Skin of body (tissue), 2 donors: ENCODE results near the gene RASL10B. TPM values are rescaled to one million over a fixed set of nuclear protein-coding genes. Genes with fewer than 3 reads are reported as not detected.
A peak's percentile ranks its signal among the peaks of the same experiment; 100 is the strongest.
"Not testable (repeated sequence)": the region's sequence is repeated elsewhere in the genome, so short reads cannot be mapped to it uniquely, and the experiment has no call there.

Source experiments
- DNase-seq: peaks from one replicate; lab custom pipeline; 2025; lab: John Stamatoyannopoulos, UW
- total RNA-seq: library from RNA; depleted of rRNA; stranded (reverse); fragments of >200 nt; gene quantifications from one replicate; pipeline ENCODE4 v1.2.3, GENCODE V29; 2014

RASL10B gene
- total RNA-seq, 1 donor from 2014 or later = 0.49 TPM

DNA sequence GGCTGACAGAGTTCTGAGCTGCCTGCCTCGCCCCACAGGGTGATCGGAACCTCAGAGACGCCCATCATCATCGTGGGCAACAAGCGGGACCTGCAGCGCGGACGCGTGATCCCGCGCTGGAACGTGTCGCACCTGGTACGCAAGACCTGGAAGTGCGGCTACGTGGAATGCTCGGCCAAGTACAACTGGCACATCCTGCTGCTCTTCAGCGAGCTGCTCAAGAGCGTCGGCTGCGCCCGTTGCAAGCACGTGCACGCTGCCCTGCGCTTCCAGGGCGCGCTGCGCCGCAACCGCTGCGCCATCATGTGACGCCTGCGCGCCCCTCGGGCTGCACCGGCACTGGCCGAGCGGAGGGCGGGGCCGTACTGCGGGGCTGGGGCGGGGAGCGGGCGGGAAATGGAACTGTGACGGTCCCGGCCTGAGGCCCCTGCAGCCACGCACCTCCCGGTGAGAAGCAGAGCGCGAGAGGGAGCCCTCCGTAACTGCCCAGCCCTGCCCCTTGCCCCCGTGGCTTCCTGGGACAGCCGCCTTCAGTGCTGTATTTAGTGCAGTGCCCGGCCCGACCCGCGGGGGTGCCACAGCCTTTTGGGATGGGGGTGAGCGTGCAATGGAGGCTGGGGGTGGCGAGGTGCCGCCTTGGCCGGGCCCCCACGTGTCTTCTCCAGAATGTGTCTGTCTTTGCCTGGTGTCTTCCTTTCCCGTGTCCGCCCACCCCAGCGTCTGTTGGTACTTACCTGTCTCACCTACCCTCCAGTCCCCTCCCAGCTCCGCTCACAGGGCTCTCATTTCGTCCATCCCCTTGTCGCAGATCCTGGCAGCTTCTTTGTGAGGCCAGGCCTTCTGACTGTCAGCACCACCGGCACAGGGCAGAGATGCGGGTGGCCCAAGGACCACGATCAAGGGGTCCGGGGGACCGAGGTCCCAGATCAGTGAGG lies 9.8 kb downstream of the RASL10B start:
- no peak for DNase-seq

DNA sequence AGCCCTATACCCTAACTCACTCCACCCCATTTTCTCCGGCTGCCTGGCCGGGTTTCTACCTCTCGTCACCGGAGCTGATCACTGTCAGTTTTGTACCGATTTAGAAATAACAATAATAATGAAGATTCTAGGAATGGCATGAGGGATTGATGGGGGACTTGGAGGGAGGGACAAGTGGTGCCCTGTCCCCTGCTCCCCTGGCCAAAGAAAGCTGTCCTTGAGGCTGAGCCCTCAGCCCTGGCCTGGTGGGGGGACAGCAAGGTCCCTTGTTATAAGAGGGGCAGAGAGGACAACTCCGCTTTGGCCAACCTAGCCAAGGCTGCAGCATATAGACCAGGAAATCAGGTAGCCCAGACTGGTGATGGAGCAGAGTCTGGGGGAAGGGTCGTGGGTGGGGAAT lies 11.1 kb downstream of the RASL10B start:
- DNase-seq = no peak

DNA sequence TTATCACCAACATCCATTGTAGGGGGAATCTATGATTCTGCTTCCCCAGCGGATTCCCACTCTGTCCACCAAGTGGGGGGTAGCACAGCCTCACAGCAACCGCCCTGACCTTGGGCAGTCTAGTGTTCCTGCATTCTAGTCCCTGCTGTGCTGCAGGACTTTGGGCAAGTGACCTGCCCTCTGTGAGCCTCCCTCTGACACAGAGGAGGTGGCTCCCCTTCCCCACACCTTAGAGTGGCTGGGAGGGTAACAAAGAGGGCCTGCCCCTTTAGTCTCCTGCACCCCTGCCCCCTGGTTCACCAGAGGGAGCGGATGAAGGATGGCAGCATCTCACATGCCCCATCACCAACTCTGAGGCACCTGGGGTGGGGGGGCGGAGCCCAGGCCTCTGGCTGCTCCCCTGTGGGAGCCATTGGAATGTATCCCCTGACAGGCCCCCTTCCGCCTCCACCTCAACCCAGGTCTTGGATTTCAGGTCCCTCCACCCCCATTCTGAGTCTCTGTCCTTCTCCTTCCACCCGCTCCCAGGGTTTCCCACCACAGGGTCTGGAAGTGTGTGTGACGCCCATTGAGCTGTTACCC lies 11.5 kb downstream of the RASL10B start:
- no peak for DNase-seq

DNA sequence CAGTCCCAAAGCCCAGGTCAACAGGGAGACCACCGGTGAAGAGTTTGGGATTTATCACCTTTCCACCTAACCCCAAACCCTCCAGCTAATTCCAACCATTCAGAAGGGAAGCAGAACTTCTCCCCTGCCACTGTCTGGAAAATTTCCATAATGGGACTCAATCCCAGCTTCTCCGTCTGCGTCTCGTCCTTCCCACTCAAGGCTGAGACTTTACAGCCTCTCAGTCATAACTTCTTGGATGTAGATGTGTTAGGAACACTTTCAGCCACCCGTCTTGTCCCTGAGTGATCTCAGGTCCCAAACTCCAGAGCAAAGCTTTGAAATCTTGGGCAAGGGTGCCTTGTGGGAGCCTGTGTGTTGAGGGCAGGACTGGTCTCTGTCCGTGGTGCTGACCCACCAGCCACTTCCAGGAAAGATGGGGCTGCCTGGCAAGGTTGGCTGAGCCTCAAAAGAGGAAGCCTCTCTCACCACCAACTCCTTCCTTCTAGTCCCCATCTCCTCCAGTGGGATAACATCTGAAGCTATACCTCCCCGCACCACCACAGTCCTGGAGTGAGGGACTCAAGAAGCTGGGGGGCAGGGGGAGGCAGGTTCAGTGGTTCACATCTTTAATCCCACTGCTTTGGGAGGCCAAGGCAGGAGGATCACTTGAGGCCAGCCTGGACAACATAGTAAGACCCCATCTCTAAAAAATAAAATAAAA lies 12.3 kb downstream of the RASL10B start:
- no peak for DNase-seq

DNA sequence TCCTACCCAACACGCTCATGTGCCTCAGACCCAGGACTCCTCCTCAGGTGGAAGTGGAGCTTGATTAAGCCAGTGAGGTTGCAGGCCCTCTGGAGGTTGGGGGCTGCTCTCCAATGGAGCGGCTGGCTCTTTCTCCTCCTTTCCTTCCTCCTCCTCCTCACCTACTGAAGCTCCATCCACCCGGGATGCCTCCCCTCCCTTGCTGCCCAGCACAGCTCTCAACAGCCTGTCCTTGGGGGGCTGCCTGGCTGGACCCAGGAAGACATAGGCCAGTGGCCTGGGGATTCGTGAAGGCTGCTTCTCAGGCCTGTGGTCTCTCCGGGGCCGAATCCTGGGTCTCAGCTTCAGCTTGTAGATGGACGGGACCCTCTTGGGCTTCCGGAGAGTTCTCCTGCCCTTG lies 13.4 kb downstream of the RASL10B start:
- no peak for DNase-seq

DNA sequence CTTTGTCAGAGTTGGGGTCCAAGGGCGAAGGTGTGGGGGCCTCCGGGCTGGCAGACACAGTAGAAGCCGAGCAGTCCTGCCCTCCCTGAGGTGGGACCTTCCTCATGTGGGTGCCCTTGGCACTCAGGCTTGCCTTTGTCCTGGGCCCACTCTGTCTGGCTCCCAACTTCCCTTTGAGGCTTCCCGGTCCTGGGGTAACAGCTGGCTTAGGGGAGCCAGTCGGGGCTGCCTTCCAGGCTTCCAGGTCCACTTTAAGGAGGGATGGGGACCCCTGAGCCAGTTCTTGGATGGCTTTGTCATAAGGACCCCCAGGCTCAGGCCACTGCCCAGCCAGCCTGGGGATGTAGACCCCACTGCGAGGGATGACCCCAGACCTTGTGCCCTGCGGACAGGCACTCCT lies 13.8 kb downstream of the RASL10B start:
- DNase-seq = no peak

DNA sequence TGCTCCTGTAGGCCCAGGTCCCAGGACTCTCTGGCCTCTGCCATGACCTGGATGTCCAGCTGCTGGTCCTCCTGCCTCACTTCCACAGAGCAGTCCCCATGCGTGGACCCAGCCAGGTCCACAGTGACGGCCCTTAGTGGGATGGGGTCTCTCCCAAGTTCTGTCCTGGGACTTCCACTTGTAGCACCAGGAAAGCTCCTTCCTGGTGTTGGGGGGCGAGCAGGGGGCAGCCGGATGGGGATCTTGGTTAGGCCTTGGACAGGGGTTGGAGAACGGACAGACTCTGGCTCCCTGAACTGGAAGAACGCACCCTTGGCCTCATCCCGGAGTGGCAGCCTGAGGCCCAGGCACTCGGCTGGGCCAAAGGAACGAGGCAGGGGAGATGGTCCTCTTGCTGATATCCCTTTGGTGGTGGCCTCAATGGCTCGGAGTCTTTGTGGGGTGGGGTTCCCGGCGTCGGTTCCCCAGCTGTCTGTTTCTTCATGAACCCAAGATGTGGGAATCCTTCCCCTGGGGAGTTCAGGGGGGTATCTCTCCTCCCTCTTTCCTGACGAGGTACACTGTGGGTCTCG lies 14.4 kb downstream of the RASL10B start:
- no peak for DNase-seq

DNA sequence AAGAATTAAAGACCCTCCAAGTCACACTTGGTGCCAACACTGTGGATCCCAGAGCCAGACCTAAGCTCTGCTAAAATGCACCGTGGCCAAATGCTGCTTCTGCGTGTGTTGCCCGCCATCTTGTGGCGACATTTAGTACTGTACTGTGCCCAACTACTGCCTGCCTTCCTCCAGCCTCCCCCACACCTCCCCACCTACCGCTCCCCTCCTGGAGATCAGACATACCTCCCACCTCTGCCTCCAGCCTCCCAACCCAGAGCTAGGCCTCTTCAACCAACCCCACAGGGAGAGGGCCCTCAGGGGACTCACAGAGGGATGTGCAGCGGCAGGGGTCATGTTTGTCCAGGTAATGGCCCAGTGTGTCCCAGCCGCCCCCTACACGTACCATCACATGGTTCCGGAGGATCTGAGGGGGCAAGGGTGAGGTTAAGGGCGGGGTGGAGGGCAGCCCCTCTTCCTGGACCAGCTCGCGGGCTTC lies 16.1 kb downstream of the RASL10B start:
- DNase-seq = peak; percentile 45

DNA sequence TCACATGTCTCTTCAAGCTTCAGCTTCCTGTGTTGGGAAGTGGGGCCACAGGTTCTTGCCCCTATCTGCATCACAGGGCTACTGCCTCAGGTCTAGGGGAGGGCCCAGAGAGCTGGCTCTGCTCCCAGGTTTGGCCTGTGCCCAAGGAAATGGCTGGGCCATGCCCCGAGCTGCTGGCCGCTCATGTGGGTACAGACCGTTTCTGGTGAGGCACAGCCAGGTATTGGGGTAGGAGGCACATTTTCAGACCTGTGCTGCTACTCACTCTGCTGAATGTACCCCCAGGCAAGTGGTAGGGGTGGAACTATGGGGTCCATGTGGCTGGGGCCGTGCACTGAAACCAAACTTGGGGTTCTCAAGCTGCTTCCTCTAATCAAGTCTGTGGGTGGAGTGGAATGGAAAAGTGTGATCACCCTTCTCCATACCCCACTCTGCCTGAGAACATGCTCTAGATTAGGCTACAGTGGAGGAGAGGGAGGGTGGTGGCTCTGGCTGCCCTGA lies 17.0 kb downstream of the RASL10B start:
- DNase-seq = no peak

DNA sequence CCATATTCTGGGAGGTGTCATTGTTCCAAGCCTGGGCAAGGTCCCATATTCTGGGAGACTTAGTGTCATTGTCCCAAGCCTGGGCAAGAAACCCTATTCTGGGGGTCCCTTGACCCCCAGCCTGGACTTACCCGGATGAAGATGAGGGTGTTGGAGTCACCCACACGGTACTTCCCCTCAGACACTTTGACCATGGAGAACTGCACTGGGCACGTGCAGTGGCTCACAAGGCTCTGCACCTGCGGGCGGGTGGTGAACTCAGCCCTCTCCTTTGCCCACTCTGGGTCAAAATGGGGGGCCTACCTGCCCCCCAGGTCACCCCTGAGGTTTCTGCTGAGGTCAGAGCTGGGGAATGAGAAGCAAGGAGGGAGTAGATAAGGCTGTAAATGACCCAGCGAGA lies 17.5 kb downstream of the RASL10B start:
- no peak for DNase-seq

DNA sequence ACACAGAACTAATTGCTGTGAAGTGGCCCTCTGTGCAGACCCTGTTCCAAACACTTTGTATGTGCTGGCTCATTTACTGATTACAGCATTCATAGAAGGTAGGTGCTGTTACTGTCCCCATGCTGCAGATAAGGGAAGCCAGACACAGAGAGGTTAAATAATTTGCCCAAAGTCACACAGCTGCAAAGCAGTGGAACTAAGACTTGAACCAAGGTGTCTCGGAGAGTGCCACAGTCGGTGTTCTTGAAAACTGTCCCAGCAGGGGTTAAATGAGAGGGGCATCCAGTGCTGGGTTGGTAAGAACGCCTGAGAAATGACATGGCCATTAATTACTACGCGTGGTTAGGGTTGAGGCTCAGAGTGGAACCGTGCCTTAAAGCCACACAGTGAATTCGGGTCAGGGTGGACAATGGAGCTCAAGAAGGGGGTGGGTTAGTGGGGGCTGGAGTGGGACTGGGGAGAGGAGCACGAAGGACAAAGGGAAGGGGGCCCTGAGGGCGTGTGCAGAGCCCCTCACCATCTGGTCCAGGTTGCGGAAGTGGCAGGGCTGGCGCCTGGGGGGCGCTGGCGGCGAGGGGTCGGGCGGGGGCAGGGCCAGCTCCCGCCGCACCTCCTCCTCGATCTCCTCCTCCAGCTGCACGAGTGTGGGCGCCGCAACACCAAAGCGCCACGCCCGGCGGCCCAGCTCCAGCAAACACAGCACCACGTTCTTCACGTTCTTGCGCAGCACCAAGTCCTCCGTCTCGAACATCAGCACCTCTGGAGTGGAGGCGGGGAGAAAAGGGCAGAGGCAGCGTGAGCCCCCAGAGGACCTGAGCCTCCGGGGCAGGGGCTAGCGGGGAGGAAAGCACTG lies 18.3 kb downstream of the RASL10B start:
- no peak for DNase-seq

DNA sequence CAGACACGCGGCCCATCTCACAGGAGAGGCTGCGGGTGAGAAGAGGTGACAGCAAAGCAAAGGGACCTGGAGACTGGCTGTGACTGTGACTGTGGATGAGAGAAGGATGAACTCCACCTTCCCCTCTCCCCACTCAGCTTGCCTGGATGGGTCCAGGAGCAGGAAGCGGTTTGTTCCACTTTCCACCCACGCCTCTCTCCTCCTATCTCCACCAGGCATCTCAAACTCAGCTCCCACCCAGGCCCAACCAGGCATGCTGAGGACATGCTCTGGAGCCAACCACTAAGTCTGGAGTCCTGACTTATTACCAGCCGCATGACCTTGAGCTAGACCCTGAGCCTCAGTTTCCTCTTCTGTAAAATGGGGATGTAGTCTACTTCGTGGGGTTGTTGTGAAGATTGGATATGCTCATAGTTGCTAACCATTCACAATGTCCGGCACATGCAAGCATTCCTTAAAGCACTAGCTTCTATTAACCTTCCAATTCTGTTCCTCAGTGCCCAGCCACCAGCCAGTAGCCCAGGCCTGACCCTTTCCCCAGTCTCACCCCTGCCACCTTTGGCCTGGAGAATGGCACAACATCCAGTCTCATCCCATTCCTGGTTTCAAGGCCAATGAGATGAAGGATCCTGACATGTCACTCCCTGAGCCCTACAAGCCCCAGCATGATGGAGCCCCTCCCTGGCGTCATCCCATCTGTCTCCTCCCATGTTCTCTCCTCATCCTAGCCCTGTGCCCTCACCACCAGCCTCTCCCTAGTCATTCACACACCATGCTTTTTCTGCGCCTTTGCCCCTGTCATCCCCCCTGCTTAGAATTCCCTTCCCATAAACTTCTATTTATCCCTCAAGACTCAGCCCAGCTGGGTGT lies 19.3 kb downstream of the RASL10B start:
- no peak for DNase-seq

DNA sequence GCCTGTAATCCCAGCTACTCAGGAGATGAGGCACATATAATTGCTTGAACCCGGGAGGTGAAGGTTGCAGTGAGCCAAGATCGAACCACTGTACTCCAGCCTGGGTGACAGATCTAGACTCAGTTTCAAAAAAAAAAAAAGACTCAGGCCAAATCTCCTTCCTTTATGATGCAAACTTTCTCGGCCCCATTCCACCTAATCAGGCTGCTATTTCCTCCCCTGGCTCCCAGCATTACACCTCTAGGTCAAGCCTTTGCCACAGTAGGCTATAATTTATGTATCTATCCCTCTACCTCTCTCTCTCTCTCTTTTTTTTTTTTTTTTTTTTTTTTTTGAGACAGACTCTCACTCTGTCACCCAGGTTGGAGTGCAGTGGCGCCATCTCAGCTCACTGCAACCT lies 20.1 kb downstream of the RASL10B start:
- not testable (repeated sequence) for DNase-seq

DNA sequence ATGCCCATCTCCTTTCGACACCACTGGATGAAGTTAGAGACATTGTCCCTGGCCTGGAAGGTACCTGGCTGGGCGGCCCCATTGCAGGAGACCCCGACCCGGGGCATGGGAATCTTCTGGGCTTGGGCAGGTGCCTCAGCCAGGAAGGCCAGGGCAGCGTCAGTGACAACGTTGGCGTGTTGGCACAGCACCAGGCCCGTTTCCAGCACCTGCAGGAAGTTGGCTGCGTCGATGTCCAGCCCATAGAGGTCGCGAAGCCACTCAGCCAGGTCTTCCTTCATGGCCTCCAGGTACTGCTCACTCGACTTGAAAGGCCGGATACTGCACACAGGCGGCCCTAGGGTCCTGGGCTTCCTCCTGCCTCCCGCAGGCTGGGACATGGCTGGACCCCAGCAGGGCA lies 21.0 kb downstream of the RASL10B start:
- DNase-seq = no peak

DNA sequence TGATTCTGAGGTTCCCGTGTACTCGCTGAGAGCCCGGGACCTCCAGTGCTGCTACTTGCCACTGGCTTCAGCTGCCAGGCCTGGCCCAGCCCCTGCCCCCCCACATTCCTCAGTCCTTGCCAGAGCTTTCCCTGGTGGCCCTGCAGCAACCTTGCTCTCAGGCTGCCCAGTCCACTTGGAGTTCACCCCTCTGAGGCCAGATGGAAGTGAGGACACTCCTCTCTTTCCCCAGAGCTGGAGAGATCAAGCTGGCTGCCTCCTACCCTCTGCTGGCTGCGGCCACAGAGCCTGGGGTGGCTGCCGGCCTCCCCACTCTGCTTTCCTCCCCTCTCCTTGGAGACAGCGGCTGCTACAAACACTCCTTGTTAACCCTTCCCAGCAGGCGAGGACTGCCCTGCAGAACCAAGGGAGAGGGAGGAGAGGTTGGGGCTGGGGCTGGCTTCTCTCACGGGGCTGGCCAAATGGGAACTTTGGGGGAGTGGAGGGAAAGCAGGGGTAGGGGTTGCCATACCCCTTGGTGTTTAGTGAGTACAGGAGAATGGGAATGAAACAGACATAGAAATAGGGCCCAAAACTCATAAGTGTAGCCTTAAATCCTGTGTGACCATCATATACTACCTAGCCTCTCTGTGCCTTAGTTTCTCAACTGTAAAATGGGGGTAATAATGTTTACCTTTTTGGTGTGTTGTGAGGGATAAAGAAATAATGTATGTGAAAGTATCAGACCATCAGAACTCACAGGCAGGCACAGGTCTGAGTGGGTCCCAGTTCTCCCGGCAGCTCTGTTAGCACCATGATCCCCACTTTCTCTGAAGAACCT lies 21.7 kb downstream of the RASL10B start, which contains the start of gene GAS2L2:
TSS of gene GAS2L2 (minus strand) at position 295 of the 820 bp plus-strand sequence. CDS start 389 bp downstream, outside the sequence.
- DNase-seq = no peak

DNA sequence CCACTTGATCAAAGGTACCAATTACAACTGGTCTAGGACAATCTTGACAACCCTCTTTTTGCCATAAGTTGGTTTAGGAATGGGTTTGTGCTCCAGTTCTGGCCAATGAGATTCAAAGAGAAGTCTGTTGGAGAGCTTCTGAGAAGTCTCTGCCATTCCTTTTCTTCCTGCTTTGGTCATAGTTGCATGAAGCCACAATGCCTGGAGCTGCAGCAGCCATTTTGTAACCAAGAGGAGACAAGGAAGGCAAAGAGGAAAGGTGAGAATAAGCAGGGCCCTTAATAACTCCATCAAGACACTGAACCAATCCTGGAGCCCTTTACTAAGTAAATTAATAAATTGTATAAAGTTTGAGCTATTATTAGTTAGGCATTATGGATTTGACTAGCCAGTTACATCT lies 25.8 kb downstream of the RASL10B start:
- no peak for DNase-seq

DNA sequence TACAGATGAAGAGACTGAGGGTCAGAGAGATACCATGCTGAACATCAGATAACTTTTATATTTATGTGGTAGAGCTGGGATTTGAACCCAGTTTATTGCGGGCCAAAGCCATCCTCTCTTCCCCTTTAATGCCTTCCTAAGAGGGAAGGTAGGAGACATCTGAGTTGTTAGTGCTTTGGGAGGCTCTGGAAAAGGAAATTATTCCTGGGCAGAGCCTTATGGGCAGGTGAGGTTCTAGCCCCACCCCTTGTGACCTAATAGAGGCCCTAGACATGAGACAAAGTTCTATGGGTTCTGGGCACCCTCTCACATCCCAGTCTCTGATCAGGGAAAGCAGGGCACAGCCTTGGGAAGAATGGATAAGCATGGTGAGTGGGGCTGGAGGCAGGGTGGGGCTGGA lies 29.1 kb downstream of the RASL10B start, which contains the start of gene C17orf50:
TSS of gene C17orf50 (plus strand) at position 301 of the 400 bp plus-strand sequence. CDS start at position 356, 55 bp downstream.
- no peak for DNase-seq

DNA sequence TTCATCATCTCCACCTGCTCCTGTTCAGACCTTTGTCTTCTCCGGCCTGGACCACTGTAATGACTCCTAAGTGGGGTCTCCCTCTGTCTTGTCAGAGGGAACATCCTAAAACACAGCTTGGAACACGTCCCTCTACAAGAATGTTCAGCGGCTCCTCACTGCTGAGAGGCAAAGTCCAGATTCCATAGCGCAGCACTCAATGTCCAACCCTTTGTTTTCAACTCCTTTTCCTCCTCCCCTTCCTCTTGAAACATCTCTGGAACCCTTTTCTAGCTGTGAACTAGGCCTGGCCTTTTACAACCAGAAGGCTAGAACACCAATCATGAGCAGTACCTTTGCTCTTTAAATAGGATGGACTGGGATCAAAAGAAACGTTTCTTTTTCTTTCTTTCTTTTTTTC lies 30.2 kb downstream of the RASL10B start:
- no peak for DNase-seq

DNA sequence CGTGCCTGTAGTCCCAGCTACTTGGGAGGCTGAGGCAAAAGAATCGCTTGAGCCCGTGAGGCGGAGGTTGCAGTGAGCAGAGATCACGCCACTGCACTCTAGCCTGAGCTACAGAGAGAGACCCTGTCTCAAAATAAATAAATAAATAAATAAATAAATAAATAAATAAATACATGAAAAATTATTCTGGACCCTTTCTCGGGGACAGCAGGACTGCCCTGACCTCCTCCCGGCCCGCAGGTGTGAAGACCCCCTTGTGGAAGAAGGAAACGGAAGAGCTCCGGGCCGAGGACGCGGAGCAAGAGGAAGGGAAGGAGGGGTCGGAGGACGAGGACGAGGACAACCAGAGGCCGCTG lies 32.3 kb downstream of the RASL10B start:
- DNase-seq = no peak
